ENCODE results near the gene TTC34.

DNA sequence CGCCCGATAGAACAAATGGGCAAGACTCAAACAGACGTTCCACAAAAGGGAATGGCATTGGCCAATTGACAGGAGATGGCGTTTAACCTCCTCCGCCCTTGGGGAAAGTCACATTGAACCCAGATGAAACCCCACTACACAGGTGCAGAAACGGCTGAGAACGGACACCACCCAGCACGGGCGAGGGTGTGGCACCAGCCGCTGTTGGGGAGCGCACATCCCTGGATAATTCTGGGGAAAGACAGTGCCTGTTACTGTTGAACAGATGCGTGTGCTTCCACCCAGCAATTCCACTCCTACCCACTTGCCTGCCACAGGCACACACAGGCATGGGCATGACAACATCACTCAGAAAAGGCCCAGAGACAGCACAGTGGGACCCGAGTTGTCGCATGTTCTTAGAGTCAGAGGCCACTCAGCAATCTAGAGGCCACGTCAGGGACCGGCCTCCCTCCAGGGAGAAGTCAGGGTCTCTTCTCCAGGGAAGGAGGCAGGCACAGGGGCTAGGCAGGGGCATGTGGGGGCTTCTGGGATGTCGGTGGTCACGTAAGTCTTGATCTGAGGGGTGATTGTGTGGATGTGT lies 199.7 kb downstream of the TTC34 start:
- TF ChIP-seq, protein P1, sequence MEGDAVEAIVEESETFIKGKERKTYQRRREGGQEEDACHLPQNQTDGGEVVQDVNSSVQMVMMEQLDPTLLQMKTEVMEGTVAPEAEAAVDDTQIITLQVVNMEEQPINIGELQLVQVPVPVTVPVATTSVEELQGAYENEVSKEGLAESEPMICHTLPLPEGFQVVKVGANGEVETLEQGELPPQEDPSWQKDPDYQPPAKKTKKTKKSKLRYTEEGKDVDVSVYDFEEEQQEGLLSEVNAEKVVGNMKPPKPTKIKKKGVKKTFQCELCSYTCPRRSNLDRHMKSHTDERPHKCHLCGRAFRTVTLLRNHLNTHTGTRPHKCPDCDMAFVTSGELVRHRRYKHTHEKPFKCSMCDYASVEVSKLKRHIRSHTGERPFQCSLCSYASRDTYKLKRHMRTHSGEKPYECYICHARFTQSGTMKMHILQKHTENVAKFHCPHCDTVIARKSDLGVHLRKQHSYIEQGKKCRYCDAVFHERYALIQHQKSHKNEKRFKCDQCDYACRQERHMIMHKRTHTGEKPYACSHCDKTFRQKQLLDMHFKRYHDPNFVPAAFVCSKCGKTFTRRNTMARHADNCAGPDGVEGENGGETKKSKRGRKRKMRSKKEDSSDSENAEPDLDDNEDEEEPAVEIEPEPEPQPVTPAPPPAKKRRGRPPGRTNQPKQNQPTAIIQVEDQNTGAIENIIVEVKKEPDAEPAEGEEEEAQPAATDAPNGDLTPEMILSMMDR (IDR thresholded peaks at IDR 0.05 in 2 of 3, conservative IDR thresholded peaks at IDR 0.05 in 1 of 3; ENCODE audit: control insufficient read depth in 2 of 3, extremely low read depth in 1 of 3, insufficient read depth in 1 of 3, low read depth in 3 of 3, low read length in 3 of 3) = no peak
- no peak for TF ChIP-seq POLR2A (IDR thresholded peaks at IDR 0.05; ENCODE audit: low read depth, low read length)
- no peak for TF ChIP-seq EGR1 (IDR thresholded peaks at IDR 0.05; ENCODE audit: borderline replicate concordance in 1 of 2, low read depth in 2 of 2, low read length in 2 of 2)

Data from GM12878 (cell line).